Pancreas (tissue), 10 donors: Measurements from ENCODE around the gene RAD18. TPM values are rescaled to one million over a fixed set of nuclear protein-coding genes. Genes with fewer than 3 reads are reported as not detected.

Source experiments
- ATAC-seq, 4 donors: fragments of 200-7000 bp; cut with Tn5 transposase; one replicate each; pipeline versions ENCODE4 v1.8.0 to v1.9.1; 2020; ENCODE audit warnings: mild to moderate bottlenecking in 4 of 4, moderate library complexity in 4 of 4
- DNase-seq, 6 donors: peaks; one replicate each; pipeline ENCODE4 v3.0.0-alpha.2; 2020
- FAIRE-seq: peaks from 2 replicates; lab custom pipeline; 2012; peaks lifted over from hg19 to GRCh38; lab: Jason Lieb, UNC
- H3K27ac ChIP-seq, 4 donors: fragments of 200-600 bp; sonication (generic); 1 replicate in 3 of 4; 2 replicates in 1 of 4; pipeline versions ENCODE4 v1.5.0 to v1.8.0; 2020
- H3K27me3 ChIP-seq, 4 donors: fragments of 200-600 bp; one replicate each; pipeline ENCODE4 v1.8.0; 2021
- H3K36me3 ChIP-seq, 3 donors: fragments of 200-600 bp; sonication (generic) in 1 of 3; one replicate each; pipeline versions ENCODE4 v1.5.0 to v1.8.0; 2020 to 2021
- H3K4me1 ChIP-seq, 3 donors: fragments of 200-600 bp; one replicate each; pipeline ENCODE4 v1.8.0; 2021
- H3K4me3 ChIP-seq, 4 donors: fragments of 200-600 bp; sonication (generic) in 2 of 4; one replicate each; pipeline versions ENCODE4 v1.5.0 to v1.8.0; 2020 to 2021
- H3K9me3 ChIP-seq, 4 donors: fragments of 200-600 bp; one replicate each; pipeline ENCODE4 v1.8.0; 2021
- WGBS, 2 donors: extraction: QIAGEN DNeasy Blood & Tissue Kit; methylation state at CpG; one replicate each; pipeline ENCODE4 v1.1.7; 2013; 5-methylcytosine and 5-hydroxymethylcytosine counted together
- intact Hi-C, 3 donors: fragments of 100-400 bp; cut with DNase I; formaldehyde crosslinking; loops; one replicate each; pipeline versions ENCODE4 v1.11.1 to v1.14.2; 2022
- polyA plus RNA-seq, 2 donors: library from polyadenylated mRNA; stranded (reverse); fragments of 200-250 nt; gene quantifications; one replicate each; pipeline ENCODE4 v1.2.3, GENCODE V29; 2013
- total RNA-seq, 6 donors: library from RNA; stranded (reverse); fragmentation: NEBNext Ultra II Directional in 4 of 6; extraction: Animal tissue kit (Norgen Biotek cat#: 25700) in 4 of 6; gene quantifications; one replicate each; pipeline versions ENCODE4 v1.2.1 to v1.2.4, GENCODE V29; 2021 to 2023
- TF ChIP-seq, protein P1 (sequence below), 4 donors: fragments of 200-600 bp; sonication (generic) in 3 of 4; IDR thresholded peaks; one replicate each; pipeline versions ENCODE4 v1.5.0 to v1.8.0; 2021; ENCODE audit warnings: antibody characterized with exemption in 4 of 4
- donor health status: healthy with polysubstance abuse.
- donor health status: DM: no; HTN: no; CAD: no; lungs with moderate emphysema.
- donor health status: DM: no; HTN: no; CAD: no.
- donor health status: control.
- donor health status: control.
- donor health status: Bipolar disorder and iron deficiency.
- donor health status: DM: yes; HTN: yes; CAD: no.
- donor health status: DM: no; HTN: no; CAD: no.
- donor health status: DM: no; HTN: no; CAD: no.
- donor health status: DM: yes; HTN: yes; CAD: no.

RAD18 gene
- total and polyA plus RNA-seq, 8 donors, result 1.2 to 4.3 (median 2.2) TPM

- FAIRE-seq (no peak), ATAC-seq (no peak), DNase-seq (no peak)
- WGBS, 2 donors, result 69 to 77% methylated on average over 9 of the region's 9 CpGs
- no peaks in the 10 kb centered on the region for H3K4me1 ChIP-seq
- no peak overlapping the region for H3K4me3 ChIP-seq
- no peaks in the 10 kb centered on the region for H3K27me3 ChIP-seq
- no peak overlapping the region for H3K27ac ChIP-seq
- no peaks in the 10 kb centered on the region for H3K9me3 ChIP-seq
- no peaks in the 10 kb centered on the region for H3K36me3 ChIP-seq
- intact Hi-C loops, result loop anchor here in 1 of 3 donors (10.0 kb wide), 1 partner anchor 84 kb away; no protein-coding TSS in a partner anchor
- TF ChIP-seq, protein P1, sequence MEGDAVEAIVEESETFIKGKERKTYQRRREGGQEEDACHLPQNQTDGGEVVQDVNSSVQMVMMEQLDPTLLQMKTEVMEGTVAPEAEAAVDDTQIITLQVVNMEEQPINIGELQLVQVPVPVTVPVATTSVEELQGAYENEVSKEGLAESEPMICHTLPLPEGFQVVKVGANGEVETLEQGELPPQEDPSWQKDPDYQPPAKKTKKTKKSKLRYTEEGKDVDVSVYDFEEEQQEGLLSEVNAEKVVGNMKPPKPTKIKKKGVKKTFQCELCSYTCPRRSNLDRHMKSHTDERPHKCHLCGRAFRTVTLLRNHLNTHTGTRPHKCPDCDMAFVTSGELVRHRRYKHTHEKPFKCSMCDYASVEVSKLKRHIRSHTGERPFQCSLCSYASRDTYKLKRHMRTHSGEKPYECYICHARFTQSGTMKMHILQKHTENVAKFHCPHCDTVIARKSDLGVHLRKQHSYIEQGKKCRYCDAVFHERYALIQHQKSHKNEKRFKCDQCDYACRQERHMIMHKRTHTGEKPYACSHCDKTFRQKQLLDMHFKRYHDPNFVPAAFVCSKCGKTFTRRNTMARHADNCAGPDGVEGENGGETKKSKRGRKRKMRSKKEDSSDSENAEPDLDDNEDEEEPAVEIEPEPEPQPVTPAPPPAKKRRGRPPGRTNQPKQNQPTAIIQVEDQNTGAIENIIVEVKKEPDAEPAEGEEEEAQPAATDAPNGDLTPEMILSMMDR (IDR thresholded peaks at IDR 0.05), result no peak
Measured at GRCh38 chr3:8981296-8981695, 18.0 kb upstream of the RAD18 start.

DNA sequence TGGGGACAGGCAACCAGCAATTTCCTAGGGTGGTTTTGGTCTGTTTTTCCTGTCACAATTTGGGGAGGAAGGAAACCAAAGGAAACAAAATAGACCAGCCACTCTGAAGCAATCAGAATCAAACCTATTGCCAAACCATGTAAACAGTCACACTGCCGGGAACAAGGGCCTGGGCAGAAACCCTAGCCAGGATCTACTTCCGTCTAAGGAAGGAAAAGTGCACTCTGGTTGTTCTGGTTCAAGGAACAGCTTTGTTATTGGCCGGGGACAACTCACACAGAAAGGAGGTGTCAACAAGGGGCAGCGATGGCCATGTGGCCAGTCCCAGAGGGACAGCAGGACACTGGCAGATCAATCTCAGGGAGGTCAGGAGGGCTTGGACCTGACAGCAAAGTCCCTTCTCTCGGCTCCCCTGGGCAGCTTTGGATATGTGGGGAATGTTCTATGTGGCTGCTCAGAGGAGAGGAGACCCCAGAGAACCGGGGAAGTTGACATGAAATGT lies 17.5 kb upstream of the RAD18 start:
- TF ChIP-seq, protein P1 (IDR thresholded peaks at IDR 0.05), result no peak

DNA sequence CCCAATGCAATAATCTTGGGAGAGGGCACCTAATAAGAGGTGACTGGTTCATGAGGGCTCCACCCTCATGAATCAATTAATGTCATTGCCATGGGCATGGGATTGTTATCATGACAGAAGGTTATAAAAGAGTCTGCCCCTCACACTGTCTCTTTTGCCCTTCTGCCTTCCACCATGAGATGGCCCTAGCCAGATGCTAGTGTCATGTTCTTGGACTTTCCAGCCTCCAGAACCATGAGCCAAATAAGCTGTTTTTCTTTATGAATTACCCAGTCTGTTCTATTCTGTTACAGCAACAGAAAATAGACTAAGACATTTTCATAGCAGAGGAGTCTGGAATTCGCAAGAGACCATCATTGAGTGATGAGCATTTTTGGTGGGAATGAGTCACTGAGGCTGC lies 16.0 kb upstream of the RAD18 start:
- no peaks in the 10 kb centered on the region for H3K27me3 ChIP-seq
- no peak for FAIRE-seq
- no peaks in the 10 kb centered on the region for H3K4me1 ChIP-seq
- H3K9me3 ChIP-seq, result no peaks in the 10 kb centered on the region
- intact Hi-C loops, result no loop called here
- H3K27ac ChIP-seq, result no peak overlapping the region
- TF ChIP-seq, protein P1 (IDR thresholded peaks at IDR 0.05), result no peak
- ATAC-seq, result no peak
- no peak overlapping the region for H3K4me3 ChIP-seq
- H3K36me3 ChIP-seq, result no peaks in the 10 kb centered on the region
- no peak for DNase-seq
- WGBS, 2 donors, result 74 to 93% methylated on average over 1 of the region's 1 CpG

More for the DNA sequence above, 17.5 kb upstream of the RAD18 start:
- no peaks in the 10 kb centered on the region for H3K36me3 ChIP-seq
- H3K4me3 ChIP-seq, result no peak overlapping the region
- H3K9me3 ChIP-seq, result no peaks in the 10 kb centered on the region
- ATAC-seq (peak in 2 of 4 donors; percentile 40 to 65), FAIRE-seq (no peak), DNase-seq (peak in 1 of 6 donors; percentile 20)
- no peaks in the 10 kb centered on the region for H3K4me1 ChIP-seq
- intact Hi-C loops, result loop anchor here in 1 of 3 donors (10.0 kb wide), 1 partner anchor 84 kb away; no protein-coding TSS in a partner anchor
- 41 to 43% methylated on average over 6 of the region's 6 CpGs for WGBS, 2 donors
- no peaks in the 10 kb centered on the region for H3K27me3 ChIP-seq
- H3K27ac ChIP-seq, result no peak overlapping the region

GRCh38 chr3:8978551-8978950 lies 15.3 kb upstream of the RAD18 start:
- WGBS, 2 donors, result 46 to 59% methylated on average over 3 of the region's 3 CpGs
- H3K9me3 ChIP-seq, result no peaks in the 10 kb centered on the region
- intact Hi-C loops, result no loop called here
- no peaks in the 10 kb centered on the region for H3K36me3 ChIP-seq
- no peak overlapping the region for H3K4me3 ChIP-seq
- H3K4me1 ChIP-seq, result no peaks in the 10 kb centered on the region
- ATAC-seq (no peak), FAIRE-seq (no peak), DNase-seq (no peak)
- H3K27ac ChIP-seq, result no peak overlapping the region
- H3K27me3 ChIP-seq, result no peaks in the 10 kb centered on the region
- TF ChIP-seq, protein P1 (IDR thresholded peaks at IDR 0.05), result no peak

GRCh38 chr3:8976540-8977182 lies 13.4 kb upstream of the RAD18 start:
- TF ChIP-seq, protein P1 (IDR thresholded peaks at IDR 0.05), result no peak
- intact Hi-C loops, result no loop called here
- H3K27me3 ChIP-seq, result no peaks in the 10 kb centered on the region
- no peak for FAIRE-seq
- no peak for DNase-seq
- WGBS, 2 donors, result 42 to 63% methylated on average over 6 of the region's 6 CpGs
- ATAC-seq, result no peak
- no peaks in the 10 kb centered on the region for H3K9me3 ChIP-seq
- no peak overlapping the region for H3K4me3 ChIP-seq
- H3K27ac ChIP-seq, result no peak overlapping the region
- H3K4me1 ChIP-seq, result no peaks in the 10 kb centered on the region
- H3K36me3 ChIP-seq, result no peaks in the 10 kb centered on the region
